Epithelial cell of proximal tubule (primary cell): ENCODE data around the gene MTMR1. TPM values are rescaled to one million over a fixed set of nuclear protein-coding genes. Genes with fewer than 3 reads are reported as not detected.

Source experiments
- DNase-seq: peaks from one replicate; pipeline ENCODE4 v3.0.0-alpha.2; 2011; ENCODE audit warnings: low read depth
- H3K4me3 ChIP-seq: 2 replicates; pipeline ENCODE4 v1.5.1; 2011; ENCODE audit warnings: low read depth, mild to moderate bottlenecking, low read length
- total RNA-seq: library from RNA; depleted of rRNA; stranded (reverse); fragments of >200 nt; gene quantifications from 2 replicates; pipeline ENCODE4 v1.2.3, GENCODE V29; 2015
- TF ChIP-seq, protein P1 (sequence below): conservative IDR thresholded peaks from 2 replicates; pipeline ENCODE4 v1.5.1; 2012; ENCODE audit warnings: low read depth, mild to moderate bottlenecking, low read length

The MTMR1 gene
- total RNA-seq, 1 donor from 2014 or later = 18.2 TPM

DNA sequence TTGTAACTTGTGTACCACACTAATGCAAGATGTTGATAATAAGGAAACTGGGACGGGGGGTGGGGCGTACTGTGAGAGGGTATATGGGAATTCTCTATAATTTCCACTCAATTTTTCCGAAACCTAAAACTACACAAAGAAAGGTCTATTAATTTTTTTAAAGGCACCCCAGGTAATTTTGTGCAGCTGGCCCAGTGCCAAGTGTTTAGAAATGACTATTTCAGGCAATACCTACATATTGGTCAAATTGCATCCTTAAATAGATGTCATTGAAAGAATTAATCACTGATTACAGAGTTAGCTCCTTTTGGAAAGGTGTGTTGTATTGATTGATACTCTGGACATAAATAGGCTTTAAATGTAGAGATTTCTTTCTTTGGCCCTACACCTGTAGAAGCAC is 10.1 kb upstream of the MTMR1 start:
- H3K4me3 ChIP-seq = no peak overlapping the region
- TF ChIP-seq, protein P1, sequence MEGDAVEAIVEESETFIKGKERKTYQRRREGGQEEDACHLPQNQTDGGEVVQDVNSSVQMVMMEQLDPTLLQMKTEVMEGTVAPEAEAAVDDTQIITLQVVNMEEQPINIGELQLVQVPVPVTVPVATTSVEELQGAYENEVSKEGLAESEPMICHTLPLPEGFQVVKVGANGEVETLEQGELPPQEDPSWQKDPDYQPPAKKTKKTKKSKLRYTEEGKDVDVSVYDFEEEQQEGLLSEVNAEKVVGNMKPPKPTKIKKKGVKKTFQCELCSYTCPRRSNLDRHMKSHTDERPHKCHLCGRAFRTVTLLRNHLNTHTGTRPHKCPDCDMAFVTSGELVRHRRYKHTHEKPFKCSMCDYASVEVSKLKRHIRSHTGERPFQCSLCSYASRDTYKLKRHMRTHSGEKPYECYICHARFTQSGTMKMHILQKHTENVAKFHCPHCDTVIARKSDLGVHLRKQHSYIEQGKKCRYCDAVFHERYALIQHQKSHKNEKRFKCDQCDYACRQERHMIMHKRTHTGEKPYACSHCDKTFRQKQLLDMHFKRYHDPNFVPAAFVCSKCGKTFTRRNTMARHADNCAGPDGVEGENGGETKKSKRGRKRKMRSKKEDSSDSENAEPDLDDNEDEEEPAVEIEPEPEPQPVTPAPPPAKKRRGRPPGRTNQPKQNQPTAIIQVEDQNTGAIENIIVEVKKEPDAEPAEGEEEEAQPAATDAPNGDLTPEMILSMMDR = no peak
- DNase-seq = no peak

DNA sequence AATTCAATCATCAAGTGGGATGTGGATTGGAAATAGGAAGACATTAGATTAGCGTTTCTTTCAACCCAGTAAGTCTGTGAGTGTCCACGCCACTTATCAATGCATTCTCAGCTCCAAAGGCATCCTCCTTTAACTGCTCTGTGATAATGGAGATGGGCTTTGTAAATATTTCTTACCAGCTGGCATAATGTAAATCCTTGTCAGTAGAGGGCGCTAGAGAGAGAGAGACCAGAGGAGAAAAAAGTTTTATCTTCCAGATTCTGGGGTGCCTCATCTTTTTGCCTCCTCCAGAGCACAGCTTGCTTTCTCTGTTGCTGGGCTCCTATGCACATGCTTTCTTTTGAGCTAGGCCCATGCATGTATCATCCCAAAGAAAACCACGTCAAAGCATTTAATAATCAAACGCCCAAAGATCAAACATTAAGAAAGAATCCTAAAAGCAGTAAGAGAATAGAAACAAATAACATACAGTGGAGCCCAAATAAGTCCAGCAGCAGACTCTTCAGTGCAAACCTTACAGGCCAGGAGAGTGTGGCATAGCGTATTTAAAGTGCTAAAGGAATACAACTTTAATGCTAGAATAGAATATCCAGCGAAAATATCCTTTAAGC is 9.6 kb upstream of the MTMR1 start:
- TF ChIP-seq, protein P1 = peak; percentile 57
- no peak overlapping the region for H3K4me3 ChIP-seq
- DNase-seq = no peak

DNA sequence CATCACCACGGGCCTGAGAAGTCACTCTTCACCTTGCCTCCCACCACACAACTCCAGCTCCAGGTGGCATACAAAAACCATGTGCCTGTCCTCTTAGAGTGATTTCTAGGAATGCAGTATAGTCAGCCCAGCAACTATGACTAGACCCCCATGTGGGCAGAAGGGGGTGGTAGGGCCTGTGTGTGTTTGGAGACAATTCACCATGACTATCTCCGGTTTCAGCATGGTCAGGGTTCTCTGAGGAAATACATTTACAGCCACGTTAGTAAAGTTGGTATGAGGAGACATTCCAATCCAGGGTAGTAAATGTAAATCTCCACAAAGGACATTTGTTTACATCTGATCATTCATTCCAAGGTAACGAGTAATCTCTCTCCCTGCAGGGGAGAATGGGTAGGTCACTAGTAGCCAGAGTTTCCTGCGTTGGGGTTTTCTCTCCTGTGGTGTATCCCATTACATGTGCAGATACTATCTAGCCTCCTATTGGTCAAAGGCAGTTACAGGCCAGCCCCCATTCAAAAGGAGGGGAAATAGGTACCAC is 4.2 kb upstream of the MTMR1 start:
- no peak overlapping the region for H3K4me3 ChIP-seq
- peak; percentile 66 for DNase-seq
- TF ChIP-seq, protein P1 = no peak

DNA sequence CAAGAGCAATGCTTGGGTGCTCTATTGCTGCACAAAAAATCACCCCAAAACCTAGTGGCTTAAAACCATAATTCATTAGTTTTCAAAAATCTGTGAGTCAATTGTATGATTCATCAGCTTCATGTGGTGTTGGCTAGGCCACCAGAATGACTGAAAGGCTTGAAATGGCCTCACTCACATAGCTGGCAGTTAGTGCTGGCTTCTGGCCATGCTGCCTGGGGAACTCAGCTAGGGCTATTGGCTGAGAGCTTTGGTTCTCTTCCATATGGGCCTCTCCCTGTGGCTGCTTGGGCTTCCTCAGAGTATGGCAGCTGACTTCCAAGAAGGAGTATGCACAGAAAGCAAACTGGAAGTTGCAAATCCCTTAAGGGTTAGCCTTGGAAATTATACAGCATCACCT is 3.1 kb upstream of the MTMR1 start:
- no peak overlapping the region for H3K4me3 ChIP-seq
- TF ChIP-seq, protein P1 = no peak
- no peak for DNase-seq

DNA sequence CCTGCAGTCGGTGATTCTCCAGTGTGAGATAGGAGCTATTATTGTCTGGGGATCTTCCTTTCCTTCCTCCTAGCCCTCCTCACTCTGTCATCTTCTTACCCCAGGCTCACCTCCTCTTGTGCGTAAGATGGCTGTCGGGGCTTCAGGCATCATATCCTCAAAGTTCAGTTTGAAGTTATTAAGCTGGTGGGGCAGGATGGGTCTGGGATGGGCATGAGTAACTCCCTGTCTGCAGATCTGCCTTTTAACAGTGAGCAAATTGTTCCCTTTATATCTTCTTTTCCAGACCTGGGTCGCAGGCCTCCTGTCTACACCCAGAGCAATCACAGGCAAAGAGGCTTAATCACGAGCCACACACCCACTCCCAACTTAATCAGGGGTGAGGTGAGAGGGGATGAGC is 900 bp upstream of the MTMR1 start:
- TF ChIP-seq, protein P1 = no peak
- DNase-seq = no peak
- H3K4me3 ChIP-seq = peak overlapping the region; percentile 69

DNA sequence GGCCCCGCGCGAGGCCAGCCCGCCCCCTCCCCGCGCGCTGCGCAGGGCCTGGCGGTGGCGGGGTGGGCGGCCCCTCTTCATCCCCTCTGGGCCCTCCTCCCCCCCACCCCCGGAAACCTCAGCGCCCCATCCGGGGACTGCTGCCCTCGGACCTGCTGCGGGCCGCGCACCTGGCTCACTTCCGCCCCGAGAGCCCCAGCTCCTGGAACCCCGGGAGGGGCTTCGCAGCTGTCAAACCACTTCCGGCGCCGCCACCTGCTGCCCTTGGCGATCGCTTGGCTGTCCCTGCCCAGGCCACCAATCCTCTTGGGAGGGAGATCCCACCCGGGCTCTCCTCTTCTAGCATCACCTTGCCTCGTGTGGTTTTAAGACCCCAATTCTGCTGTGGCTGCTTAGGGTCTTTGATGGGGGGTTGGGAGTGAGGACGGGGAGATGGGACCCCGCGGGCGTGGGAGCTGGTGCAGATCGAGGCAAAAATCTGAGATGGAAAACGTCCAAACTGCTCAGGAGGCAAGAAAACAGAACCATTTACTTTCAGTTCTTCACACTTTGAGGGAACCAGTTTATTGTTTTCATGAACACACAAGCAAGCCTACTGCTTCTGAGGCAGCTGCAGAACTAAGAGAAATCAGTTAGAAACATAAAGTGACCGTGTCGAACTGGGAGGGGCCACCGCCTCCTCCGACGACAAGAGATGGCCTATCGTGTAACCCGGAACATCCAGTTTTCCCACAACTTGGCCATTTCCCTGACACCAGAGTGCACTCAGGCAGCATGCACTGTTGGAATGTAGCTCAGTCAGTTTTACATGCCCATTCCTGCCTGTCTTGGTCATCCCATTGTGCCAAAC is 754 bp downstream of the MTMR1 start:
- H3K4me3 ChIP-seq = peak overlapping the region; percentile 69
- peak; percentile 52 for DNase-seq
- TF ChIP-seq, protein P1 = no peak
